IMR-90 (cell line): Measurements from ENCODE around the gene AAK1. TPM values are rescaled to one million over a fixed set of nuclear protein-coding genes. Genes with fewer than 3 reads are reported as not detected.

ENCODE experiments used
- ATAC-seq: fragments of 200-7000 bp; cut with Tn5 transposase; 2 replicates; pipeline ENCODE4 v1.9.1; 2020; ENCODE audit warnings: low read depth, mild to moderate bottlenecking, moderate library complexity
- BruUV-seq: library from RNA; stranded (reverse); fragments of 400-500 nt; replicated peaks from 2 replicates; lab custom pipeline; 2021; lab: Mats Ljungman, UMichigan
- CTCF ChIA-PET: fragments of 300-600 bp; formaldehyde crosslinking; extraction: SDS; loops from one replicate; lab custom pipeline; 2021; ENCODE audit warnings: antibody characterized with exemption; lab: Yijun Ruan, JAX
- POLR2A ChIA-PET: fragments of 300-600 bp; sonication (Branson Sonifier 250); formaldehyde crosslinking; loops from one replicate; lab custom pipeline; 2022; ENCODE audit warnings: antibody characterized with exemption; ENCODE audit not compliant: unreplicated experiment; lab: Charles Lee
- DNase-seq: peaks from one replicate; pipeline ENCODE4 v3.0.0; 2013
- H2AFZ ChIP-seq: replicated peaks from 2 replicates; pipeline ENCODE3; 2013; ENCODE audit warnings: low read length, mild to moderate bottlenecking; ENCODE audit not compliant: poor library complexity
- H2AK5ac ChIP-seq: 2 replicates; pipeline ENCODE4 v1.6.1; 2013; ENCODE audit warnings: low read depth, low read length, inconsistent platforms
- H2AK9ac ChIP-seq: replicated peaks from 2 replicates; pipeline ENCODE3; 2013; ENCODE audit warnings: mild to moderate bottlenecking, low read depth, low read length, moderate library complexity; ENCODE audit not compliant: poor library complexity
- H2BK120ac ChIP-seq: 2 replicates; pipeline ENCODE4 v1.6.1; 2013; ENCODE audit warnings: low read depth, low read length, inconsistent platforms
- H2BK15ac ChIP-seq: 3 replicates; pipeline ENCODE4 v1.6.1; 2013; ENCODE audit warnings: low read depth, low read length, inconsistent platforms
- H2BK20ac ChIP-seq: 2 replicates; pipeline ENCODE4 v1.6.1; 2013; ENCODE audit warnings: low read depth, mild to moderate bottlenecking, inconsistent platforms, low read length, moderate library complexity
- H2BK5ac ChIP-seq: 2 replicates; pipeline ENCODE4 v1.6.1; 2013; ENCODE audit warnings: mild to moderate bottlenecking, low read depth, low read length, inconsistent platforms; ENCODE audit not compliant: poor library complexity, severe bottlenecking
- H3K14ac ChIP-seq: replicated peaks from 2 replicates; pipeline ENCODE4 v1.6.1; 2013; ENCODE audit warnings: low read depth, low read length, inconsistent platforms
- H3K18ac ChIP-seq: 2 replicates; pipeline ENCODE4 v1.6.1; 2013; ENCODE audit warnings: low read depth, low read length, control low read depth
- H3K23ac ChIP-seq: 2 replicates; pipeline ENCODE4 v1.6.1; 2013; ENCODE audit warnings: low read depth, low read length, inconsistent platforms
- H3K27ac ChIP-seq: 2 replicates; pipeline ENCODE4 v1.5.1; 2013; ENCODE audit warnings: mild to moderate bottlenecking, control low read depth, low read length; ENCODE audit not compliant: insufficient read depth
- H3K27me3 ChIP-seq: 2 replicates; pipeline ENCODE4 v1.6.1; 2013; ENCODE audit warnings: low read length; ENCODE audit not compliant: control insufficient read depth, insufficient read depth
- H3K36me3 ChIP-seq: 2 replicates; pipeline ENCODE4 v1.6.1; 2013; ENCODE audit warnings: low read length, mixed read lengths; ENCODE audit not compliant: control insufficient read depth, insufficient read depth
- H3K4ac ChIP-seq: 2 replicates; pipeline ENCODE4 v1.6.1; 2013; ENCODE audit warnings: low read depth, low read length, inconsistent platforms
- H3K4me1 ChIP-seq: 2 replicates; pipeline ENCODE4 v1.6.1; 2013; ENCODE audit warnings: low read length, mixed read lengths; ENCODE audit not compliant: control insufficient read depth, insufficient read depth
- H3K4me2 ChIP-seq: 2 replicates; pipeline ENCODE4 v1.6.1; 2013; ENCODE audit warnings: low read depth, mild to moderate bottlenecking, control low read depth, low read length, moderate library complexity
- H3K4me3 ChIP-seq: 2 replicates; pipeline ENCODE4 v1.5.1; 2013; ENCODE audit warnings: low read depth, mild to moderate bottlenecking, control low read depth, low read length, moderate library complexity; ENCODE audit not compliant: insufficient read depth
- H3K56ac ChIP-seq: 2 replicates; pipeline ENCODE4 v1.6.1; 2013; ENCODE audit warnings: low read length, inconsistent platforms; ENCODE audit not compliant: insufficient read depth; ENCODE audit errors: extremely low read depth
- H3K79me1 ChIP-seq, 2 experiments: 2 replicates each; pipeline ENCODE4 v1.6.1; 2013; ENCODE audit warnings: low read length in 2 of 2, inconsistent platforms in 1 of 2, low read depth in 1 of 2
- H3K9ac ChIP-seq: 2 replicates; pipeline ENCODE4 v1.6.1; 2013; ENCODE audit warnings: low read depth, low read length, control low read depth
- H3K9me1 ChIP-seq: 2 replicates; pipeline ENCODE4 v1.6.1; 2013; ENCODE audit warnings: low read length, inconsistent platforms; ENCODE audit not compliant: insufficient read depth
- H3K9me3 ChIP-seq: 2 replicates; pipeline ENCODE4 v1.6.1; 2013; ENCODE audit warnings: low read length; ENCODE audit not compliant: control insufficient read depth, insufficient read depth
- H4K20me1 ChIP-seq: 2 replicates; pipeline ENCODE4 v1.6.1; 2013; ENCODE audit warnings: low read length, inconsistent platforms; ENCODE audit not compliant: insufficient read depth
- H4K5ac ChIP-seq: 2 replicates; pipeline ENCODE4 v1.6.1; 2013; ENCODE audit warnings: mild to moderate bottlenecking, low read depth, low read length, control low read depth
- H4K8ac ChIP-seq, 2 experiments: 2 replicates each; pipeline ENCODE4 v1.6.1; 2013; ENCODE audit warnings: low read depth in 2 of 2, low read length in 2 of 2, control low read depth in 1 of 2, inconsistent platforms in 1 of 2
- H4K91ac ChIP-seq: 2 replicates; pipeline ENCODE4 v1.6.1; 2013; ENCODE audit warnings: low read depth, low read length, inconsistent platforms; ENCODE audit not compliant: insufficient read depth
- BHLHE40 ChIP-seq: fragments of 150-350 bp; IDR thresholded peaks from 2 replicates; pipeline ENCODE4 v1.6.1; 2016; ENCODE audit warnings: mild to moderate bottlenecking, low read depth, low read length
- CEBPB ChIP-seq: IDR thresholded peaks from 2 replicates; pipeline ENCODE4 v1.6.1; 2012; ENCODE audit warnings: low read depth, low read length, improper control_type of control experiment
- CHD1 ChIP-seq: IDR thresholded peaks from 2 replicates; pipeline ENCODE4 v1.6.1; 2012; ENCODE audit warnings: low read depth, low read length, improper control_type of control experiment
- FOS ChIP-seq: fragments of 150-350 bp; IDR thresholded peaks from 2 replicates; pipeline ENCODE4 v1.6.1; 2016; ENCODE audit warnings: low read depth, low read length
- MAFK ChIP-seq: IDR thresholded peaks from 2 replicates; pipeline ENCODE4 v1.6.1; 2012; ENCODE audit warnings: low read depth, low read length, improper control_type of control experiment
- MAZ ChIP-seq: IDR thresholded peaks from 2 replicates; pipeline ENCODE4 v1.6.1; 2012; ENCODE audit warnings: low read depth, mild to moderate bottlenecking, low read length, improper control_type of control experiment, moderate library complexity, borderline replicate concordance
- RAD21 ChIP-seq: IDR thresholded peaks from 2 replicates; pipeline ENCODE4 v1.6.1; 2012; ENCODE audit warnings: low read length, improper control_type of control experiment
- RCOR1 ChIP-seq: IDR thresholded peaks from 2 replicates; pipeline ENCODE4 v1.6.1; 2012; ENCODE audit warnings: mild to moderate bottlenecking, low read length, improper control_type of control experiment; ENCODE audit not compliant: insufficient replicate concordance
- RFX5 ChIP-seq: IDR thresholded peaks from 2 replicates; pipeline ENCODE4 v1.8.0; 2012; ENCODE audit warnings: low read depth, mild to moderate bottlenecking, low read length, moderate library complexity
- USF2 ChIP-seq: fragments of 150-350 bp; IDR thresholded peaks from 2 replicates; pipeline ENCODE4 v1.6.1; 2017; ENCODE audit warnings: mild to moderate bottlenecking, antibody characterized with exemption, low read length, low read depth
- WGBS, 2 experiments: methylation state at CpG; one replicate each; pipeline versions ENCODE4 v1.1.5 to v1.1.7; 2013; ENCODE audit warnings: missing lambda C conversion rate in 2 of 2; ENCODE audit not compliant: insufficient read length in 1 of 2; ENCODE audit errors: extremely low coverage in 2 of 2; 5-methylcytosine and 5-hydroxymethylcytosine counted together
- dilution Hi-C: fragments of 300-500 bp; cut with HindIII; formaldehyde crosslinking; loops from one replicate; pipeline ENCODE4 v1.14.3; 2018; ENCODE audit warnings: low sequenced_read_pairs; ENCODE audit not compliant: unreplicated experiment
- in situ Hi-C: fragments of 300-500 bp; cut with MboI; formaldehyde crosslinking; loops from 3 replicates; pipeline ENCODE4 v1.14.3; 2019; ENCODE audit warnings: low sequenced_read_pairs, inconsistent platforms, mixed read lengths
- intact Hi-C: fragments of 100-400 bp; cut with micrococcal nuclease; formaldehyde crosslinking; loops from 2 replicates; pipeline ENCODE4 v1.10.0; 2022
- polyA plus RNA-seq, 3 experiments: library from polyadenylated mRNA; depleted of rRNA; stranded (reverse); fragments of >200 nt; gene quantifications; 2 replicates each; pipeline ENCODE4 v1.2.3, GENCODE V29; 2012; ENCODE audit warnings: low replicate concordance in 1 of 3
- total RNA-seq: library from RNA; depleted of rRNA; stranded (reverse); fragments of >200 nt; gene quantifications from 2 replicates; pipeline ENCODE4 v1.2.3, GENCODE V29; 2012
- TF ChIP-seq, protein P1 (sequence below): fragments of 150-350 bp; IDR thresholded peaks from 2 replicates; pipeline ENCODE4 v1.6.1; 2016; ENCODE audit warnings: low read depth, mild to moderate bottlenecking, low read length, moderate library complexity, borderline replicate concordance

The AAK1 gene
- total and polyA plus RNA-seq, 2 of the 4 experiments (the other 2 are of a cell fraction): 21.9 to 26.5 TPM

- dilution Hi-C loops: no loop called here
- CTCF ChIA-PET: no interaction called here
- no peak overlapping the region for H2AK5ac ChIP-seq
These were observed 59.2 kb downstream of the AAK1 start for GRCh38 chr2:69584127-69584889.

More at GRCh38 chr2:69584127-69584889, 59.2 kb downstream of the AAK1 start:
- H3K79me1 ChIP-seq: peaks cover 47 to 88% of the 10 kb centered on the region in 2 experiments
- in situ Hi-C loops (no loop called here), intact Hi-C loops (no loop called here)
- WGBS, 2 experiments: 100% methylated on average over 3 of the region's 9 CpGs; no CpG with 5 or more reads in 1 of the 2 experiments
- H4K8ac ChIP-seq: no peak overlapping the region
- H3K23ac ChIP-seq: no peak overlapping the region
- no peak overlapping the region for H2BK15ac ChIP-seq
- H3K9me1 ChIP-seq: peaks cover 28% of the 10 kb centered on the region
- no peaks in the 10 kb centered on the region for H3K9me3 ChIP-seq
- H3K9ac ChIP-seq: no peak overlapping the region
- peaks cover 81% of the 10 kb centered on the region for H4K20me1 ChIP-seq
- no peak overlapping the region for H2AK9ac ChIP-seq
- no peaks in the 10 kb centered on the region for H3K27me3 ChIP-seq
- TF ChIP-seq CHD1: no peak
- TF ChIP-seq RCOR1: no peak
- TF ChIP-seq CEBPB: no peak
- TF ChIP-seq BHLHE40: no peak
- no peak for TF ChIP-seq USF2
- no peak for TF ChIP-seq MAFK
- no peak for TF ChIP-seq MAZ
- no peak for TF ChIP-seq RAD21
- TF ChIP-seq, protein P1, sequence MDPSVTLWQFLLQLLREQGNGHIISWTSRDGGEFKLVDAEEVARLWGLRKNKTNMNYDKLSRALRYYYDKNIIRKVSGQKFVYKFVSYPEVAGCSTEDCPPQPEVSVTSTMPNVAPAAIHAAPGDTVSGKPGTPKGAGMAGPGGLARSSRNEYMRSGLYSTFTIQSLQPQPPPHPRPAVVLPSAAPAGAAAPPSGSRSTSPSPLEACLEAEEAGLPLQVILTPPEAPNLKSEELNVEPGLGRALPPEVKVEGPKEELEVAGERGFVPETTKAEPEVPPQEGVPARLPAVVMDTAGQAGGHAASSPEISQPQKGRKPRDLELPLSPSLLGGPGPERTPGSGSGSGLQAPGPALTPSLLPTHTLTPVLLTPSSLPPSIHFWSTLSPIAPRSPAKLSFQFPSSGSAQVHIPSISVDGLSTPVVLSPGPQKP: no peak
- TF ChIP-seq FOS: no peak
- no peak for TF ChIP-seq RFX5
- H2BK20ac ChIP-seq: no peak overlapping the region
- POLR2A ChIA-PET: no interaction called here
- H2BK120ac ChIP-seq: no peak overlapping the region
- H3K36me3 ChIP-seq: no peaks in the 10 kb centered on the region
- H2AFZ ChIP-seq: no peak overlapping the region
- peaks cover 14% of the 10 kb centered on the region for H3K4me1 ChIP-seq
- no peak for ATAC-seq
- no peak overlapping the region for H2BK5ac ChIP-seq
- no peak overlapping the region for H4K5ac ChIP-seq
- no peak overlapping the region for H3K4me2 ChIP-seq
- H3K4me3 ChIP-seq: no peak overlapping the region
- H3K14ac ChIP-seq: no peak overlapping the region
- no peak overlapping the region for H3K56ac ChIP-seq
- no peak overlapping the region for H3K4ac ChIP-seq
- DNase-seq: no peak
- no peak overlapping the region for H4K91ac ChIP-seq
- BruUV-seq: no TSS peak
- H3K27ac ChIP-seq: no peak overlapping the region
- H3K18ac ChIP-seq: no peak overlapping the region
